OCI-LY7 (cell line): ENCODE data around the gene IVL. TPM values are rescaled to one million over a fixed set of nuclear protein-coding genes. Genes with fewer than 3 reads are reported as not detected.

Experiments
- BruUV-seq: library from RNA; stranded (reverse); fragments of 400-500 nt; replicated peaks from 2 replicates; lab custom pipeline; 2021; lab: Mats Ljungman, UMichigan
- CTCF ChIA-PET: fragments of 300-600 bp; sonication (Branson Sonifier 250); formaldehyde crosslinking; loops from one replicate; lab custom pipeline; 2022; ENCODE audit warnings: antibody characterized with exemption; ENCODE audit not compliant: unreplicated experiment; lab: Charles Lee
- POLR2A ChIA-PET: fragments of 300-600 bp; sonication (Branson Sonifier 250); formaldehyde crosslinking; loops from one replicate; lab custom pipeline; 2022; ENCODE audit warnings: antibody characterized with exemption; lab: Charles Lee
- DNase-seq: peaks from one replicate; pipeline ENCODE4 v3.0.0-alpha.2; 2015; ENCODE audit warnings: low spot score
- H2AFZ ChIP-seq: fragments of 200-600 bp; sonication (generic), shearing (Covaris generic); 2 replicates; pipeline ENCODE4 v1.6.1; 2014; ENCODE audit warnings: mild to moderate bottlenecking, antibody characterized with exemption, low read length, moderate library complexity
- H3K27ac ChIP-seq: fragments of 200-600 bp; sonication (generic); 2 replicates; pipeline ENCODE4 v1.5.1; 2014; ENCODE audit warnings: mixed run types, low read depth, mild to moderate bottlenecking, moderate library complexity, low read length, inconsistent platforms; ENCODE audit not compliant: poor library complexity, severe bottlenecking
- H3K36me3 ChIP-seq: fragments of 200-600 bp; sonication (generic); 2 replicates; pipeline ENCODE4 v1.6.1; 2014; ENCODE audit warnings: mild to moderate bottlenecking, antibody characterized with exemption, low read length, moderate library complexity, mixed read lengths; ENCODE audit not compliant: insufficient read depth
- H3K4me1 ChIP-seq: fragments of 200-600 bp; sonication (generic); 2 replicates; pipeline ENCODE4 v1.5.1; 2014; ENCODE audit warnings: mild to moderate bottlenecking, low read length; ENCODE audit not compliant: insufficient read depth, poor library complexity, severe bottlenecking
- H3K4me2 ChIP-seq: fragments of 200-600 bp; sonication (generic); 2 replicates; pipeline ENCODE4 v1.6.1; 2014; ENCODE audit warnings: mild to moderate bottlenecking, low read length
- H3K4me3 ChIP-seq: fragments of 200-600 bp; sonication (generic); 2 replicates; pipeline ENCODE4 v1.5.1; 2014; ENCODE audit warnings: mild to moderate bottlenecking, low read depth, low read length; ENCODE audit not compliant: poor library complexity, severe bottlenecking
- H3K79me2 ChIP-seq: fragments of 200-600 bp; sonication (generic); 2 replicates; pipeline ENCODE4 v1.6.1; 2016; ENCODE audit warnings: low read depth, mild to moderate bottlenecking, low read length, moderate library complexity, mixed read lengths; ENCODE audit not compliant: insufficient read depth
- H3K9me2 ChIP-seq: fragments of 200-600 bp; sonication (generic); 2 replicates; pipeline ENCODE4 v1.6.1; 2016; ENCODE audit warnings: mild to moderate bottlenecking, low read length, mixed read lengths; ENCODE audit not compliant: insufficient read depth
- H3K9me3 ChIP-seq: fragments of 200-600 bp; sonication (generic); 2 replicates; pipeline ENCODE4 v1.6.1; 2014; ENCODE audit warnings: mild to moderate bottlenecking, mixed run types, low read length, mixed read lengths
- H4K20me1 ChIP-seq: fragments of 200-600 bp; sonication (generic); 2 replicates; pipeline ENCODE4 v1.6.1; 2014; ENCODE audit warnings: mild to moderate bottlenecking, antibody characterized with exemption, low read length, moderate library complexity, mixed read lengths; ENCODE audit not compliant: insufficient read depth
- EZH2phosphoT487 ChIP-seq: fragments of 200-600 bp; sonication (generic); IDR thresholded peaks from 2 replicates; pipeline ENCODE4 v1.6.1; 2018; ENCODE audit warnings: low read depth, borderline replicate concordance, mild to moderate bottlenecking, mixed run types, antibody characterized with exemption, low read length, moderate library complexity, mixed read lengths
- intact Hi-C: fragments of 100-400 bp; cut with micrococcal nuclease; formaldehyde crosslinking; loops from one replicate; pipeline ENCODE4 v1.10.0; 2022; ENCODE audit not compliant: unreplicated experiment
- total RNA-seq, 2 experiments: library from RNA; depleted of rRNA in 1 of 2; stranded (reverse); fragments of >200 nt in 1 of 2; shearing (Covaris generic) in 1 of 2; gene quantifications; 2 replicates each; pipeline ENCODE4 v1.2.3, GENCODE V29; 2014 to 2022
- TF ChIP-seq, protein P1 (sequence below): fragments of 200-600 bp; sonication (generic); conservative IDR thresholded peaks from 2 replicates; pipeline ENCODE4 v1.5.1; 2014; ENCODE audit warnings: mild to moderate bottlenecking, antibody characterized with exemption, low read length, moderate library complexity, mixed read lengths

The IVL gene
- total RNA-seq, 2 experiments from 2014 or later: not detected

GRCh38 chr1:152886758-152887409, 21.5 kb upstream of the IVL start:
- Histone ChIP-seq H3K9me3 (no peaks in the 10 kb centered on the region), H3K4me2 (no peak overlapping the region), H3K9me2 (no peaks in the 10 kb centered on the region), H3K79me2 (no peaks in the 10 kb centered on the region), H3K27ac (no peak overlapping the region), H2AFZ (no peak overlapping the region), H4K20me1 (no peaks in the 10 kb centered on the region), H3K4me3 (no peak overlapping the region), H3K36me3 (no peaks in the 10 kb centered on the region), H3K4me1 (no peaks in the 10 kb centered on the region)
- ChIA-PET CTCF (no interaction called here), POLR2A (interaction anchor here (0.6 kb wide), 1 partner anchor 288 kb away, joined by 3 read pairs; no protein-coding TSS in a partner anchor)
- DNase-seq: no peak
- no TSS peak for BruUV-seq
- TF ChIP-seq, protein P1, sequence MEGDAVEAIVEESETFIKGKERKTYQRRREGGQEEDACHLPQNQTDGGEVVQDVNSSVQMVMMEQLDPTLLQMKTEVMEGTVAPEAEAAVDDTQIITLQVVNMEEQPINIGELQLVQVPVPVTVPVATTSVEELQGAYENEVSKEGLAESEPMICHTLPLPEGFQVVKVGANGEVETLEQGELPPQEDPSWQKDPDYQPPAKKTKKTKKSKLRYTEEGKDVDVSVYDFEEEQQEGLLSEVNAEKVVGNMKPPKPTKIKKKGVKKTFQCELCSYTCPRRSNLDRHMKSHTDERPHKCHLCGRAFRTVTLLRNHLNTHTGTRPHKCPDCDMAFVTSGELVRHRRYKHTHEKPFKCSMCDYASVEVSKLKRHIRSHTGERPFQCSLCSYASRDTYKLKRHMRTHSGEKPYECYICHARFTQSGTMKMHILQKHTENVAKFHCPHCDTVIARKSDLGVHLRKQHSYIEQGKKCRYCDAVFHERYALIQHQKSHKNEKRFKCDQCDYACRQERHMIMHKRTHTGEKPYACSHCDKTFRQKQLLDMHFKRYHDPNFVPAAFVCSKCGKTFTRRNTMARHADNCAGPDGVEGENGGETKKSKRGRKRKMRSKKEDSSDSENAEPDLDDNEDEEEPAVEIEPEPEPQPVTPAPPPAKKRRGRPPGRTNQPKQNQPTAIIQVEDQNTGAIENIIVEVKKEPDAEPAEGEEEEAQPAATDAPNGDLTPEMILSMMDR: no peak
- intact Hi-C loops: no loop called here

- no peak for DNase-seq
- Histone ChIP-seq H3K9me3 (no peaks in the 10 kb centered on the region), H3K4me2 (no peak overlapping the region), H4K20me1 (no peaks in the 10 kb centered on the region), H3K4me3 (no peak overlapping the region), H2AFZ (no peak overlapping the region), H3K27ac (no peak overlapping the region), H3K9me2 (no peaks in the 10 kb centered on the region), H3K4me1 (no peaks in the 10 kb centered on the region), H3K36me3 (no peaks in the 10 kb centered on the region), H3K79me2 (no peaks in the 10 kb centered on the region)
- intact Hi-C loops: no loop called here
- no peak for TF ChIP-seq EZH2phosphoT487
- TF ChIP-seq, protein P1: no peak
- no TSS peak for BruUV-seq
- POLR2A ChIA-PET: no interaction called here
- CTCF ChIA-PET: no interaction called here
Measured at GRCh38 chr1:152888126-152888525, 20.2 kb upstream of the IVL start.

DNA sequence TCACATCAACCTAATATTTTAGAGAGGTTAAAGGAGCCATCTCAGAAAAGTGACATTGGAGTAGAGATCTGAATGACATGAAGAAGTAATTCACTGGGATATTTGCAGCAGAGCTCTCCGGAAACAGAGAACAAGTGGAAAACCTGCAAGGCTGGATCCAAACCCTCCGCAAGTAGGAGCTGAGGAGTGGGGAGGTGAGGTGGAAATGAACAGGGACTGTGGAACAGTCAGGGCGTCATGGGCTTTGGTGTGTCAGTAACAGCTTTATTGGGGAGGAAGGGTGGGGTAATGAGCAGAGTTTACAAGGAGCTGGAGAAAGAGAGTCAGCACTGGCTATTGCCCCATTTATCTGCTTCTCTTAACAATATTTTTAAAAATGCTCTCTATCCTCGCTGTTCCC, 9.3 kb upstream of the IVL start:
- Histone ChIP-seq H2AFZ (no peak overlapping the region), H3K79me2 (no peaks in the 10 kb centered on the region), H3K27ac (no peak overlapping the region), H3K9me3 (no peaks in the 10 kb centered on the region), H3K4me1 (no peaks in the 10 kb centered on the region), H3K36me3 (no peaks in the 10 kb centered on the region), H3K4me2 (no peak overlapping the region), H3K4me3 (no peak overlapping the region), H4K20me1 (no peaks in the 10 kb centered on the region), H3K9me2 (no peaks in the 10 kb centered on the region)
- TF ChIP-seq EZH2phosphoT487: no peak
- TF ChIP-seq, protein P1: no peak
- intact Hi-C loops: no loop called here
- DNase-seq: no peak
- CTCF ChIA-PET: no interaction called here
- BruUV-seq: no TSS peak
- POLR2A ChIA-PET: no interaction called here
